DND-41 (cell line): ENCODE measurements around the gene CCDC77.

Source experiments
- ATAC-seq: fragments of 200-7000 bp; cut with Tn5 transposase; 3 replicates; pipeline ENCODE4 v1.9.1; 2021; ENCODE audit warnings: low read depth; ENCODE audit not compliant: insufficient read depth
- DNase-seq: peaks from one replicate; pipeline ENCODE4 v3.0.0-alpha.2; 2020
- H2AFZ ChIP-seq: 2 replicates; pipeline ENCODE4 v1.6.0; 2012; ENCODE audit warnings: low read depth, low read length
- H3K27ac ChIP-seq: 2 replicates; pipeline ENCODE4 v1.5.1; 2012; ENCODE audit warnings: low read length, inconsistent platforms
- H3K27me3 ChIP-seq: fragments of 200-600 bp; sonication (generic); 2 replicates; pipeline ENCODE4 v1.6.0; 2012; ENCODE audit warnings: low read length, mild to moderate bottlenecking, inconsistent platforms; ENCODE audit not compliant: insufficient read depth, poor library complexity
- H3K36me3 ChIP-seq: 2 replicates; pipeline ENCODE4 v1.5.1; 2012; ENCODE audit warnings: low read length, inconsistent platforms; ENCODE audit not compliant: insufficient read depth
- H3K4me1 ChIP-seq: 2 replicates; pipeline ENCODE4 v1.5.1; 2012; ENCODE audit warnings: mild to moderate bottlenecking, low read length; ENCODE audit not compliant: insufficient read depth
- H3K4me2 ChIP-seq: 2 replicates; pipeline ENCODE4 v1.6.0; 2012; ENCODE audit warnings: mild to moderate bottlenecking, moderate library complexity, low read length, inconsistent platforms; ENCODE audit not compliant: insufficient read depth
- H3K4me3 ChIP-seq, 2 experiments: fragments of 200-600 bp in 1 of 2; shearing (Covaris generic) in 1 of 2; 2 replicates each; pipeline ENCODE4 v1.5.1; 2012 to 2016; ENCODE audit warnings: inconsistent platforms in 2 of 2, low read length in 2 of 2, mild to moderate bottlenecking in 2 of 2, low read depth in 1 of 2, moderate library complexity in 1 of 2
- H3K79me2 ChIP-seq: 2 replicates; pipeline ENCODE4 v1.6.0; 2012; ENCODE audit warnings: low read length, inconsistent platforms; ENCODE audit not compliant: insufficient read depth
- H3K9ac ChIP-seq: 2 replicates; pipeline ENCODE4 v1.6.0; 2012; ENCODE audit warnings: low read depth, mild to moderate bottlenecking, inconsistent platforms, low read length, moderate library complexity
- H3K9me3 ChIP-seq: 2 replicates; pipeline ENCODE4 v1.5.1; 2012; ENCODE audit warnings: low read length, moderate library complexity, mild to moderate bottlenecking, inconsistent platforms; ENCODE audit not compliant: insufficient read depth, severe bottlenecking
- H4K20me1 ChIP-seq: 2 replicates; pipeline ENCODE4 v1.6.0; 2012; ENCODE audit warnings: low read length; ENCODE audit not compliant: insufficient read depth
- EZH2 ChIP-seq: IDR thresholded peaks from 3 replicates; pipeline ENCODE4 v1.6.1; 2012; ENCODE audit warnings: borderline replicate concordance, low read depth, mild to moderate bottlenecking, moderate library complexity, low read length, inconsistent platforms; ENCODE audit not compliant: severe bottlenecking
- TF ChIP-seq, protein P1 (sequence below): IDR thresholded peaks from 2 replicates; pipeline ENCODE4 v1.5.1; 2012; ENCODE audit warnings: borderline replicate concordance, low read length, moderate library complexity, mild to moderate bottlenecking; ENCODE audit not compliant: poor library complexity, severe bottlenecking; ENCODE audit errors: extremely low read depth

CCDC77 gene

GRCh38 chr12:490260-490659 lies 88.8 kb downstream of the CCDC77 start:
- no peaks in the 10 kb centered on the region for H3K4me1 ChIP-seq
- no peak overlapping the region for H3K27ac ChIP-seq
- no peak for DNase-seq
- H2AFZ ChIP-seq = no peak overlapping the region
- TF ChIP-seq EZH2 = no peak
- TF ChIP-seq, protein P1, sequence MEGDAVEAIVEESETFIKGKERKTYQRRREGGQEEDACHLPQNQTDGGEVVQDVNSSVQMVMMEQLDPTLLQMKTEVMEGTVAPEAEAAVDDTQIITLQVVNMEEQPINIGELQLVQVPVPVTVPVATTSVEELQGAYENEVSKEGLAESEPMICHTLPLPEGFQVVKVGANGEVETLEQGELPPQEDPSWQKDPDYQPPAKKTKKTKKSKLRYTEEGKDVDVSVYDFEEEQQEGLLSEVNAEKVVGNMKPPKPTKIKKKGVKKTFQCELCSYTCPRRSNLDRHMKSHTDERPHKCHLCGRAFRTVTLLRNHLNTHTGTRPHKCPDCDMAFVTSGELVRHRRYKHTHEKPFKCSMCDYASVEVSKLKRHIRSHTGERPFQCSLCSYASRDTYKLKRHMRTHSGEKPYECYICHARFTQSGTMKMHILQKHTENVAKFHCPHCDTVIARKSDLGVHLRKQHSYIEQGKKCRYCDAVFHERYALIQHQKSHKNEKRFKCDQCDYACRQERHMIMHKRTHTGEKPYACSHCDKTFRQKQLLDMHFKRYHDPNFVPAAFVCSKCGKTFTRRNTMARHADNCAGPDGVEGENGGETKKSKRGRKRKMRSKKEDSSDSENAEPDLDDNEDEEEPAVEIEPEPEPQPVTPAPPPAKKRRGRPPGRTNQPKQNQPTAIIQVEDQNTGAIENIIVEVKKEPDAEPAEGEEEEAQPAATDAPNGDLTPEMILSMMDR = no peak
- no peak overlapping the region for H3K9ac ChIP-seq
- ATAC-seq = no peak
- H3K27me3 ChIP-seq = peaks cover 4% of the 10 kb centered on the region
- H3K4me2 ChIP-seq = no peak overlapping the region
- H3K36me3 ChIP-seq = no peaks in the 10 kb centered on the region
- peaks cover 7% of the 10 kb centered on the region for H3K9me3 ChIP-seq
- no peaks in the 10 kb centered on the region for H4K20me1 ChIP-seq
- no peak overlapping the region for H3K4me3 ChIP-seq
- no peaks in the 10 kb centered on the region for H3K79me2 ChIP-seq
